Renal cortex interstitium (tissue), 11 donors: ENCODE measurements around the gene RPTOR. TPM values are rescaled to one million over a fixed set of nuclear protein-coding genes. Genes with fewer than 3 reads are reported as not detected.
A peak's percentile ranks its signal among the peaks of the same experiment; 100 is the strongest.
"Not testable (repeated sequence)": the region's sequence is repeated elsewhere in the genome, so short reads cannot be mapped to it uniquely, and the experiment has no call there.

Source experiments
- DNase-seq, 11 donors: peaks; one replicate each; pipeline ENCODE4 v3.0.0-alpha.2; 2013; ENCODE audit warnings: low read depth in 9 of 11, low spot score in 4 of 11; ENCODE audit errors: extremely low read depth in 1 of 11
- polyA plus RNA-seq, 3 donors: library from polyadenylated mRNA; unstranded; fragments of 120-200 nt; gene quantifications; one replicate each; pipeline ENCODE4 v1.2.1, GENCODE V29; 2013; ENCODE audit not compliant: insufficient read length in 3 of 3

Gene RPTOR
- polyA plus RNA-seq, 3 donors, result 17.2 to 22.5 (median 21.4) TPM

DNA sequence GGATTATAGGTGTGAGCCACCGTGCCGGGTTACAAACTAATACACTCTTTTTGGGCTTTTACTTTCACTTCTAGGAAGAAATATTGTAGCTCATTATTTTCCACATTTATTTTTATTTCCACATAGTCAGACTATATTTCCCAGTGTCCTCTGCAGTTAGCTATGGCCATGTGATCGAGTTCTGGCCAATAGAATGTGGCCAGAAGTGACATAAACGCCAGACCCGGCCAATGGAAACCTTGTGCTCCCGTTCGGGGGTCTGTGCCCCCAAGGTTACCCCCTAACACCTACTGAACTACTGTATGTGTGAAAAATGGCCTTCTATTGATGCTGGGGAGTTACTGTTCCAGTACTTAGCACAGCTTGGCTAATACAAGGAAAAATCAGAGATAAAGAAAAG, 13.2 kb upstream of the RPTOR start:
- DNase-seq, result no peak

DNA sequence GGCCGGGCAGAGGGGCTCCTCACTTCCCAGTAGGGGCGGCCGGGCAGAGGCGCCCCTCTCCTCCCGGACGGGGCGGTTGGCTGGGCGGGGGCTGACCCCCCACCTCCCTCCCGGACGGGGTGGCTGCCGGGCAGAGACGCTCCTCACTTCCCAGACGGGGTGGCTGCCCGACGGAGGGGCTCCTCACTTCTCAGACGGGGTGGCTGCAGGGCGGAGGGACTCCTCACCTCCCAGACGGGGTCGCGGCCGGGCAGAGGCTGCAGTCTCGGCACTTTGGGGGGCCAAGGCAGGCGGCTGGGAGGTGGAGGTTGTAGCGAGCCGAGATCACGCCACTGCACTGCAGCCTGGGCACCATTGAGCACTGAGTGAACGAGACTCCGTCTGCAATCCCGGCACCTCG, 7.3 kb upstream of the RPTOR start:
- DNase-seq, result not testable (repeated sequence)

DNA sequence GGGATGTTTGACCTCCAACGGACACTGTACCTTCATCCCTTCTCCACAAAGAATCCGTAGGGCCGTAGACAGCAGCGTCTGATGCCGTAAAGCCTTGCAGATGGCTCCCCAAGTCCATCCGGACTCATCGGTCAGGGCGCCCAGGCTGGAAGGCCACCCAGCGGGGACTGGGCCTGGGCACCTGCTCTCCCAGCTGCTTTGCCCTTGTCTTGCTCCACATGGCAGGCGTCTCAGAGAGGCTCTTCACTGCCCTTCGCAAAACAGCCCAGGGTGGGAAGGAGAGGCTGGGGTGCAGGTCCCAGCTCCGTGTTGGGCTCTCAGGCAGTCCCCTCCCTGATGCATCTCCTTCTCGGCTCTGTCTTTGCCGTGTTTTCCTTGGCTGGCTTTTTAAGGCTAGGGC, 6.2 kb upstream of the RPTOR start:
- no peak for DNase-seq

DNA sequence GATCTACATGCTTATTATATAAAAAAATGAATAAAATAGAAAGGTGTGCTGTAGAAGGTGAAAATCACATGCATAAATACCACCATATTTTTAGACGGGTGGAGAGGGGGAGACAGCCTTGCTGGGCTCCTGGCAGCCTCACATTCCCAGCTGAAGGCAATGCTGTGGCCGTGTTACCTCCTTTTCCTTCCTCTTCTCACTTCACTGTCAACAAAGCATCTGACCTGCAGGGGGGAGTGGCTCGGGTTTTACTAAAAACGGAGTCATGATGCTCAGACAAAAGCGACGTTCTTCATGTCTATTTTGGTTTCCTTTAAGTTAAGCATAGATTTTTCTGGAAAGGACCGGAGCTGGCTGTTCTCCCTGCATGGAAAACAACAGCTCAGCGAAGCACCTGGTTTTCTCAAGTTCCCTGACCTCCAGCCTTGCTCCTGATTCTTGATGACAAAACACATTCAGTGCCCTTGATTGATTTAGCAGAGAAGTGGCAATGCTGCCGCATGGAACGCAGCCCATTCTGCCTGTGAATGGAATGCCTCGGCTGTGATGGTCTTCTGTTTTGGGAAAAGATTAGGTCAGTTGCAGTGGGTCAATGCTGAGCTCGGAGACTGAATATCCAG, 5.5 kb upstream of the RPTOR start:
- DNase-seq, result no peak

- DNase-seq, result no peak
These were observed 825 bp downstream of the RPTOR start for GRCh38 chr17:80545499-80545826.

DNA sequence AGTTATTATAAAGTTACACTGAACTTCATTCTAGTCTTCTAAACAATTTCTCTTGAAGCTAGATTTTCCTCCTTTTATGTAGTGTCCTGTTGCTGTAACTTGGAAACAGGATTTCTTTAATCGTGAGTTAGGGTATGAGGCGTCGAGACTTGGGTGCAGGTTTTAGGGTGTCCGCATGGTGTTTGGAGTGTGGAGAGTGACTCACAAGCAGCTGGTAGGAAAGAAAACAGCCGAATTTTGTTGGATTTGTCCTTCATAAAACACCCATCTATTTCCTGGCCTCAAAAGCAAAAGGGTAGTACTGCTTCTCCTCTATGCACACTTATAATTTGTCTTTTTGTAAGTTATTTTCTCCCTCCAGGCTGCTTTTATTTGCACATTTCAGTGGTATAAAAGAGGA, 1.6 kb downstream of the RPTOR start:
- DNase-seq, result no peak

DNA sequence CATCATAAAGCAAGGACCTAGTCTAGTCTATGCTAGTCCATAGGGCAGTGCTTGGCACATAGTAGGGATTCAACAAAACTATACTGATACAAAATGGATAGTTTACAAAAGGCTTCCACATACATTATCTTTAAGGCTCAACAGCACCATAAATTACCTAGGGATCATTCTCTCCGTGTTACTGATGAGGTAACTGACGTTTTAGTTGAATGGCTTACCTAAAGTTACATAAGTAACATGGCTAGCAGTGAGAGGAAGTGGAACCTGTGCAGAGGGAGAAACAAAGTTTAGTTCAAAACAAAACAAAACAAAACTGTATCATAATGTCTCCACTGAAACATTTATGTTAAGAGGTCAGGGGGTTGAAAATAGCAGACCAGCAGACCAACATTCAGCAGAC, 7.9 kb downstream of the RPTOR start:
- no peak for DNase-seq

- no peak for DNase-seq
These were observed 10.6 kb downstream of the RPTOR start for GRCh38 chr17:80555266-80555665.

- DNase-seq, result no peak
These were observed 13.4 kb downstream of the RPTOR start for GRCh38 chr17:80558046-80558445.

GRCh38 chr17:80559825-80560251, 15.2 kb downstream of the RPTOR start:
- DNase-seq, result no peak

- DNase-seq, result no peak
These were observed 17.0 kb downstream of the RPTOR start for GRCh38 chr17:80561541-80562114.

DNA sequence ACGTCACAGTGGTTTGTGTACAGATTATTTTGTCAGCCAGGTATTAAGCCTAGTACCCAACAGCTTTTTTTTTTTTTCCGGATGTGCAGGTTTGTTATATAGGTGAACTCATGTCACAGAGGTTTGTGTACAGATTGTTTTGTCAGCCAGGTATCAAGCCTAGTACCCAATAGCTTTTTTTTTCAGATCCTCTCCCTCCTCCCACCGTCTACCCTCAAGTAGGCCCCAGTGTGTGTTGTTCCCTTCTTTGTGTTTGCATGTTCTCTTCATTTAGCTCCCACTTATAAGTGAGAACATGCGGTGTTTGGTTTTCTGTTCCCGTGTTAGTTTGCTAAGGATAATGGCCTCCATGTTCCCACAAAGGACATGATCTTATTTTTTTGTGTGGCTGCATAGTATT, 19.9 kb downstream of the RPTOR start:
- DNase-seq, result no peak

GRCh38 chr17:80565343-80566053, 20.9 kb downstream of the RPTOR start:
- DNase-seq, result no peak

GRCh38 chr17:80566054-80566400, 21.4 kb downstream of the RPTOR start:
- DNase-seq, result no peak

DNA sequence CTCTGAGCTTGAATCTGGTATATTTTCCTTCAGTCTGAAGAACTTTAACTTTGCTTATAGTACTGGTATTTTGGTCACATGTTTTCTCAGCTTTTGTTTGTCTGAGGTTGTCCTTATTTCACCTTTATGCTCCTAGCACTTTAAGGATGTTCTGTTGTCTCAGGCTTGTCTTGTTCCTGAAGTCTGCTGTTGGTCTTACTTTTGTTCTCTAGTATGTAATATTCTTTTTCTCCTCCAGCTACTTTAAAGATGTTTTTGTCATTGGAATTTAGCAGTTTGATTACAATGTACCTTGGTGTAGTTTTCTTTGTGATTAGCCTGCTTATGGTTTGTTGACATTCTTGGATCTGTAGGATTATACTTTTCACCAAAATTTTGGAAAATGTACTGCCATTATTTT, 23.6 kb downstream of the RPTOR start:
- DNase-seq, result no peak

- peak in 2 of 11 donors; percentile 31 to 46 for DNase-seq
These were observed 25.3 kb downstream of the RPTOR start for GRCh38 chr17:80569924-80570323.

GRCh38 chr17:80573701-80574100, 29.1 kb downstream of the RPTOR start:
- DNase-seq, result no peak

GRCh38 chr17:80574496-80574895, 29.9 kb downstream of the RPTOR start:
- no peak for DNase-seq

GRCh38 chr17:80575057-80575875, 30.6 kb downstream of the RPTOR start:
- peak; percentile 49 to 77 (median 68) for DNase-seq
